Stimulated activated naive CD8-positive, alpha-beta T cell treated with anti-CD3 and anti-CD28 coated beads, Interleukin-15, Interleukin-2, amounts not matched to agents 100 ng/mL and 50 ng/mL, for 24 hours (primary cell): ENCODE measurements around the gene GZMH.

Source experiments
- H3K27ac Mint-ChIP-seq: one replicate; pipeline ENCODE4 v1.8.0; 2021; ENCODE audit warnings: mild to moderate bottlenecking, mixed read lengths
- H3K27me3 Mint-ChIP-seq: one replicate; pipeline ENCODE4 v1.8.0; 2021; ENCODE audit warnings: mixed read lengths
- H3K36me3 Mint-ChIP-seq: one replicate; pipeline ENCODE4 v1.8.0; 2021; ENCODE audit warnings: low read depth, mixed read lengths
- H3K4me1 Mint-ChIP-seq: one replicate; pipeline ENCODE4 v1.8.0; 2021; ENCODE audit warnings: low read depth, mixed read lengths
- H3K4me3 Mint-ChIP-seq: one replicate; pipeline ENCODE4 v1.8.0; 2021; ENCODE audit warnings: mild to moderate bottlenecking, mixed read lengths
- H3K9me3 Mint-ChIP-seq: one replicate; pipeline ENCODE4 v1.8.0; 2021; ENCODE audit warnings: mixed read lengths

GZMH gene

GRCh38 chr14:24565766-24566165 lies 43.7 kb downstream of the GZMH start:
- Mint-ChIP-seq H3K9me3 (peaks cover 30% of the 10 kb centered on the region), H3K4me3 (no peak overlapping the region), H3K27me3 (peaks cover 11% of the 10 kb centered on the region), H3K36me3 (peaks cover 7% of the 10 kb centered on the region), H3K27ac (no peak overlapping the region), H3K4me1 (no peaks in the 10 kb centered on the region)

GRCh38 chr14:24563505-24563904 lies 46.0 kb downstream of the GZMH start:
- Mint-ChIP-seq H3K4me1 (no peaks in the 10 kb centered on the region), H3K27me3 (peaks cover 22% of the 10 kb centered on the region), H3K27ac (no peak overlapping the region), H3K4me3 (no peak overlapping the region), H3K9me3 (peaks cover 22% of the 10 kb centered on the region), H3K36me3 (peaks cover 6% of the 10 kb centered on the region)

GRCh38 chr14:24556756-24557155 lies 52.7 kb downstream of the GZMH start:
- Mint-ChIP-seq H3K9me3 (peaks cover 9% of the 10 kb centered on the region), H3K36me3 (no peaks in the 10 kb centered on the region), H3K27ac (no peak overlapping the region), H3K27me3 (peaks cover 16% of the 10 kb centered on the region), H3K4me1 (no peaks in the 10 kb centered on the region), H3K4me3 (no peak overlapping the region)
